COLO829 (cell line): Measurements from ENCODE around the gene ADARB2.

Experiments
- DNase-seq: peaks from one replicate; pipeline ENCODE4 v3.0.0; 2012; ENCODE audit warnings: low spot score

The ADARB2 gene

DNA sequence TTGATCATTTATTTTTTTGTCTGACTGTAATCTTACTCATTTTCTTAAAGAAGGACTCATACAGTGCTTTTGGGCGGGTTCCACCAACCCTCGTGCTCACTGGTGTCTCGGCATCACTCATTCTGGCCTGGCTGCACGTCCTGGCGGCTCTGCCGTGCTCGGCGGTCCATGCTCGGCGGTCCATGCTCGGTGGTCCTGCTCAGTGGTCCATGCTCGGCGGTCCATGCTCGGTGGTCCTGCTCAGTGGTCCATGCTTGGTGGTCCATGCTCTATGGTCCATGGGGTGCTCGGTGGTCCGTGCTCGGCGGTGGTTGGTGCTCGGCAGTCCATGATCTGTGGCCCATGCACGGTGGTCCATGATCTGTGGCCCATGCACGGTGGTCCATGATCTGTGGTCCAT is 608.7 kb downstream of the ADARB2 start:
- DNase-seq, result no peak

DNA sequence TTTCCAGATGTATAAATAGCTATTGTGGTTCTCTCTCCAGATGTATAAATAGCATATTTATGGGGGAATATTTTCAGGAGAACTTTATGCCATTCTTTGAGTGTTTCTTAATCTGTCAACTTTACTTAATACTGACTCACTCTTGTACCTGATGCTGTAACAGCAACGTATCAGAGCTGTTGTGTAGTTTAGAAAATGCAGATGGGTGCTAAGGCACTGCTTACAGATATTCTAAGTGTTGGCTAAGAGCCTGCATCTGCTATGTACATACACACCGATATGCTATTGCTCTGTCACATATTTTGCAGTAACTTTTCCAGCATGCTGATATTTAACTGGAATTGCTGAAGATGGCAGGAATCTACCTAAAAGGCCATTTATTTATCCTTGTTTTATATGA is 609.2 kb downstream of the ADARB2 start:
- DNase-seq, result no peak

DNA sequence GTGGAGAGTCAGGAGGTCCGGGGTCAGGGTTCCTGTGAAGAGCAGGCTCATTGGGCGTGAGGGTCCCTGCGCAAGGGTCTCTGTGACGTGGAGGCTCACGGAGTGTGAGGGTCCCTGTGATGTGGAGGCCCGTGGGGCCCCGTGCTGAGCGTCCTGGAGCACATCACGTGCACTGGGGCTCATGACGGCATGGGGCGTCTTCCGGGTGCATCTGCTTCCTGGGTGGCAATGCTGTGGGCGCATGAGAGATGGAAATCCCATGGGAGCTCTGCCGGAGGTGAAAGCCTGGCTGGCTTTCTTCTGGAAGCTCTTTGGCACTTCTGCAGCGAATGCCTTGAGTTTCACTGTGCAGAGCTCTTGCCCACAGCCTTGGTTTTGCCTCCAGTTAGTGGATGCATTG is 609.7 kb downstream of the ADARB2 start:
- no peak for DNase-seq
